HL-60 (cell line): ENCODE results near the gene C4BPB.

Experiments used
- CTCF ChIP-seq: IDR thresholded peaks from one replicate; pipeline ENCODE4 v1.5.1; 2011; ENCODE audit warnings: low read length, control low read depth, inconsistent platforms; ENCODE audit not compliant: insufficient read depth
- GABPA ChIP-seq: IDR thresholded peaks from 2 replicates; pipeline ENCODE4 v1.6.1; 2012; ENCODE audit warnings: low read depth
- POLR2AphosphoS5 ChIP-seq: IDR thresholded peaks from 2 replicates; pipeline ENCODE4 v1.6.1; 2012; ENCODE audit warnings: low read depth
- REST ChIP-seq: IDR thresholded peaks from 2 replicates; pipeline ENCODE4 v1.6.1; 2012; ENCODE audit warnings: low read depth; ENCODE audit not compliant: insufficient replicate concordance
- SPI1 ChIP-seq: IDR thresholded peaks from 2 replicates; pipeline ENCODE4 v1.6.1; 2012; ENCODE audit warnings: low read depth, mild to moderate bottlenecking, borderline replicate concordance

DNA sequence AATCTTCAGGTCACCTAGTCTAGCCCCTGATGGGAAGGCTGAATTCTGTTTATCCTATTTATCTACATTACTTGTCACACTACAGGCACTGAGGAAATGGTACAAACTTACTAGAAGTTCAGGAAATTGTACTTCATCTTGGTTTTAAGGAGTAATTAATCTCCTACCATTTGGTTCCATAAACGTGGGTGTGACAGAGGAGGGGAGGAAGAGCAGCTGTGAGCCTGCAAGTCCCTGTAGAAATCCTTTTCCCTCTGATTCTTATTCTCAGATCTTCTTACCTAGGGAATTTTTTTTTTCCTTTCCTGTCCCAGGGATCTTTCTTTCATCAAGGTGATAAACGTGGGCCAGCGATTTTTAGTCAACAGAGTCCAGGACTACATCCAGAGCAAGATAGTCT lies 21.5 kb upstream of the C4BPB start:
- no peak for TF ChIP-seq CTCF
- no peak for TF ChIP-seq REST
- no peak for TF ChIP-seq GABPA
- TF ChIP-seq POLR2AphosphoS5, result no peak
- TF ChIP-seq SPI1, result no peak
